OCI-LY7 (cell line): ENCODE data around the gene IL24.

ENCODE experiments used
- CTCF ChIP-seq: fragments of 200-600 bp; sonication (generic); conservative IDR thresholded peaks from 2 replicates; pipeline ENCODE4 v1.5.1; 2014; ENCODE audit warnings: mild to moderate bottlenecking, antibody characterized with exemption, low read length, moderate library complexity, mixed read lengths
- EZH2phosphoT487 ChIP-seq: fragments of 200-600 bp; sonication (generic); IDR thresholded peaks from 2 replicates; pipeline ENCODE4 v1.6.1; 2018; ENCODE audit warnings: low read depth, borderline replicate concordance, mild to moderate bottlenecking, mixed run types, antibody characterized with exemption, low read length, moderate library complexity, mixed read lengths

- no peak for TF ChIP-seq CTCF
- TF ChIP-seq EZH2phosphoT487, result no peak
These were observed 2.9 kb downstream of the IL24 start for GRCh38 chr1:206900149-206900548.
